GM12878 (cell line): ENCODE results near the gene APBB1IP. TPM values are rescaled to one million over a fixed set of nuclear protein-coding genes. Genes with fewer than 3 reads are reported as not detected.

Experiments
- BACH1 ChIP-seq: fragments of 450-650 bp; IDR thresholded peaks from 2 replicates; pipeline ENCODE4 v1.6.1; 2017; ENCODE audit warnings: mild to moderate bottlenecking, borderline replicate concordance
- BHLHE40 ChIP-seq, 2 experiments: fragments of 450-650 bp in 1 of 2; IDR thresholded peaks; 2 replicates each; pipeline ENCODE4 v1.6.1; 2011 to 2017; ENCODE audit warnings: low read depth in 2 of 2, borderline replicate concordance in 1 of 2, improper control_type of control experiment in 1 of 2, low read length in 1 of 2, mild to moderate bottlenecking in 1 of 2
- CBX5 ChIP-seq: sonication (generic); IDR thresholded peaks from 2 replicates; pipeline ENCODE4 v1.6.1; 2016; ENCODE audit warnings: low read depth, moderate library complexity, mild to moderate bottlenecking, inconsistent platforms
- CREB1 ChIP-seq: IDR thresholded peaks from 2 replicates; pipeline ENCODE4 v1.6.1; 2012; ENCODE audit warnings: low read depth, mild to moderate bottlenecking, inconsistent platforms
- CTCF ChIP-seq, 3 experiments: IDR thresholded peaks in 2 of 3; conservative IDR thresholded peaks in 1 of 3; 2 replicates each; pipeline ENCODE4 v1.5.1; 2011; ENCODE audit warnings: low read depth in 3 of 3, low read length in 3 of 3, mild to moderate bottlenecking in 3 of 3, control low read depth in 2 of 3, moderate library complexity in 2 of 3, inconsistent platforms in 1 of 3, mixed read lengths in 1 of 3; ENCODE audit not compliant: control insufficient read depth in 2 of 3, insufficient read depth in 1 of 3; ENCODE audit errors: extremely low read depth in 1 of 3
- E2F4 ChIP-seq: IDR thresholded peaks from 2 replicates; pipeline ENCODE4 v1.6.1; 2012; ENCODE audit warnings: low read depth, low read length, improper control_type of control experiment
- EGR1 ChIP-seq, 2 experiments: IDR thresholded peaks; 1 replicate in 1 of 2; 2 replicates in 1 of 2; pipeline ENCODE4 v1.6.1; 2011 to 2012; ENCODE audit warnings: low read depth in 2 of 2, low read length in 2 of 2, borderline replicate concordance in 1 of 2, mild to moderate bottlenecking in 1 of 2, moderate library complexity in 1 of 2
- IKZF2 ChIP-seq, 2 experiments: fragments of 450-650 bp; IDR thresholded peaks; 2 replicates each; pipeline ENCODE4 v1.6.1; 2017; ENCODE audit warnings: mild to moderate bottlenecking in 2 of 2, moderate library complexity in 2 of 2
- IRF4 ChIP-seq: IDR thresholded peaks from 2 replicates; pipeline ENCODE4 v1.6.1; 2011; ENCODE audit warnings: low read depth, low read length
- KDM1A ChIP-seq: fragments of 200-600 bp; sonication (generic); IDR thresholded peaks from 2 replicates; pipeline ENCODE4 v1.6.1; 2016; ENCODE audit warnings: borderline replicate concordance
- MXI1 ChIP-seq: fragments of 150-350 bp; IDR thresholded peaks from 2 replicates; pipeline ENCODE4 v1.6.1; 2011; ENCODE audit warnings: low read depth, mild to moderate bottlenecking, inconsistent platforms, low read length, improper control_type of control experiment
- MYB ChIP-seq: fragments of 150-350 bp; IDR thresholded peaks from 2 replicates; pipeline ENCODE4 v1.6.1; 2014; ENCODE audit warnings: mild to moderate bottlenecking, low read depth, low read length, borderline replicate concordance
- SMAD1 ChIP-seq: fragments of 450-650 bp; IDR thresholded peaks from 2 replicates; pipeline ENCODE4 v1.6.1; 2018; ENCODE audit warnings: mild to moderate bottlenecking, low read depth; ENCODE audit not compliant: partially characterized antibody
- SMARCA5 ChIP-seq: fragments of 450-650 bp; IDR thresholded peaks from 2 replicates; pipeline ENCODE4 v1.6.1; 2017; ENCODE audit warnings: mild to moderate bottlenecking
- SUPT20H ChIP-seq: IDR thresholded peaks from 2 replicates; pipeline ENCODE4 v1.6.1; 2011; ENCODE audit warnings: low read depth, mild to moderate bottlenecking, low read length, moderate library complexity, borderline replicate concordance; ENCODE audit not compliant: control insufficient read depth
- ZBTB40 ChIP-seq: fragments of 450-650 bp; IDR thresholded peaks from 2 replicates; pipeline ENCODE4 v1.6.1; 2016; ENCODE audit warnings: mild to moderate bottlenecking, moderate library complexity, borderline replicate concordance
- ZSCAN29 ChIP-seq: fragments of 450-650 bp; IDR thresholded peaks from 2 replicates; pipeline ENCODE4 v1.6.1; 2017; ENCODE audit warnings: mild to moderate bottlenecking, moderate library complexity
- ZZZ3 ChIP-seq: IDR thresholded peaks from 2 replicates; pipeline ENCODE4 v1.6.1; 2011; ENCODE audit warnings: low read depth; ENCODE audit not compliant: control insufficient read depth, insufficient read length
- polyA plus RNA-seq, 11 experiments: library from polyadenylated mRNA; depleted of rRNA in 4 of 11; unstranded in 6 of 11; stranded (reverse) in 5 of 11; fragments of >200 nt; fragmentation: Nextera tagmentation in 4 of 11; fragmentation: Illumina TruSeq in 1 of 11; extraction: Ambion mirVana in 4 of 11; extraction: Trizol in 1 of 11; gene quantifications; 1 replicate in 1 of 11; 2 replicates in 10 of 11; pipeline versions ENCODE4 v1.2.1 to v1.2.3, GENCODE V29; 2011 to 2016; ENCODE audit warnings: inconsistent platforms in 2 of 11, missing spikeins in 2 of 11, low read depth in 1 of 11
- total RNA-seq, 4 experiments: library from RNA; depleted of rRNA in 3 of 4; stranded (reverse); fragments of >200 nt in 3 of 4; fragmentation: Illumina TruSeq in 1 of 4; extraction: Trizol in 1 of 4; gene quantifications; 2 replicates each; pipeline versions ENCODE4 v1.2.1 to v1.2.3, GENCODE V29; 2013 to 2021

The APBB1IP gene
- total and polyA plus RNA-seq, 10 of the 15 experiments (the other 5 are each of a cell fraction or from before 2014, with no cell fraction given), result 7.3 to 67.4 (median 19.9) TPM

- 0 out of 2 replicates have a peak, but pooled peaks have one; percentile 40 for TF ChIP-seq E2F4
- TF ChIP-seq CTCF (IDR thresholded peaks at IDR 0.05 in 2 of 3, conservative IDR thresholded peaks at IDR 0.05 in 1 of 3; ENCODE audit: control insufficient read depth in 2 of 3, extremely low read depth in 1 of 3, insufficient read depth in 1 of 3, low read depth in 3 of 3, low read length in 3 of 3), result peak in 2 of 3 experiments; percentile 4 to 6; a peak in 1 of 6 replicates
- TF ChIP-seq CREB1, result 0 out of 2 replicates have a peak, but pooled peaks have one; percentile 46
- no peak for TF ChIP-seq ZBTB40
- TF ChIP-seq EGR1 (IDR thresholded peaks at IDR 0.05; ENCODE audit: borderline replicate concordance in 1 of 2, low read depth in 2 of 2, low read length in 2 of 2), result peak in 1 of 2 experiments; percentile 31; a peak in 1 of 3 replicates
- 0 out of 2 replicates have a peak, but pooled peaks have one; percentile 6 for TF ChIP-seq IRF4
- no peak for TF ChIP-seq MYB
- TF ChIP-seq ZSCAN29, result 0 out of 2 replicates have a peak, but pooled peaks have one; percentile 32
- peak; percentile 79 for TF ChIP-seq BACH1
- no peak for TF ChIP-seq SUPT20H
- TF ChIP-seq CBX5, result peak; percentile 38; the same call in 1 of the 2 replicates
- peak in 1 of 2 experiments; percentile 47; a peak in 2 of 4 replicates for TF ChIP-seq BHLHE40 (IDR thresholded peaks at IDR 0.05; ENCODE audit: borderline replicate concordance in 1 of 2, low read depth in 2 of 2, low read length in 1 of 2)
- TF ChIP-seq ZZZ3, result no peak
- no peak for TF ChIP-seq SMAD1
- no peak for TF ChIP-seq MXI1
- no peak for TF ChIP-seq KDM1A
- TF ChIP-seq SMARCA5, result 0 out of 2 replicates have a peak, but pooled peaks have one; percentile 20
- TF ChIP-seq IKZF2 (IDR thresholded peaks at IDR 0.05), result peak; percentile 63 to 65
Measured at GRCh38 chr10:26437637-26438461, at the start of gene APBB1IP (continued).
